Activated gamma-delta T cell (primary cell): ENCODE measurements around the gene HAPSTR1.

Experiments used
- DNase-seq: peaks from one replicate; lab custom pipeline; 2025; lab: John Stamatoyannopoulos, UW

HAPSTR1 gene

DNA sequence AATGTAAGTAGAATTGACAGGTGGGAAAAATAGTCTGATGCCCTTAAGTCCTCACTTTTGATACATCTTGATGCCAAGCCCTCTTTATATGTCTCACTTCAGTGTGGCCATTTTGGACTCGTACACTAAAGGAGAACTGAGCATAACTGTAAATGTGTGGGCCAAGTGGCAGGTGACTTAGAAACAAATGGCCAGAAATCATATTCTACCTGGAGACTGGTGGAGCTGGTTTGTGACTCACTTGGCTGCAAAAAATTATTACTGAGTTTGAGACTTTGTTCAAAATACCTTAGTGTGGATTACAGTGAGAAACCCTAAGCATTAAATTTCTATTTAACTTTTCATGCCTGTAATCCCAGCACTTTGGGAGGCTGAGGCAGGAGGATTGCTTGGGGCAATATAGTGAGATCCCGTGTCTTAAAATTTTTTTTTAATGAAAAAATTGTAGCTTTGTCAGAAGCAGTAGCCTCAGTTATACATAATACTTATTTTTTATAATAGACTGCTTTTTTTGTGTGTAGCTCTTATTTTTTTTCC is 5.0 kb downstream of the HAPSTR1 start:
- DNase-seq, result no peak

DNA sequence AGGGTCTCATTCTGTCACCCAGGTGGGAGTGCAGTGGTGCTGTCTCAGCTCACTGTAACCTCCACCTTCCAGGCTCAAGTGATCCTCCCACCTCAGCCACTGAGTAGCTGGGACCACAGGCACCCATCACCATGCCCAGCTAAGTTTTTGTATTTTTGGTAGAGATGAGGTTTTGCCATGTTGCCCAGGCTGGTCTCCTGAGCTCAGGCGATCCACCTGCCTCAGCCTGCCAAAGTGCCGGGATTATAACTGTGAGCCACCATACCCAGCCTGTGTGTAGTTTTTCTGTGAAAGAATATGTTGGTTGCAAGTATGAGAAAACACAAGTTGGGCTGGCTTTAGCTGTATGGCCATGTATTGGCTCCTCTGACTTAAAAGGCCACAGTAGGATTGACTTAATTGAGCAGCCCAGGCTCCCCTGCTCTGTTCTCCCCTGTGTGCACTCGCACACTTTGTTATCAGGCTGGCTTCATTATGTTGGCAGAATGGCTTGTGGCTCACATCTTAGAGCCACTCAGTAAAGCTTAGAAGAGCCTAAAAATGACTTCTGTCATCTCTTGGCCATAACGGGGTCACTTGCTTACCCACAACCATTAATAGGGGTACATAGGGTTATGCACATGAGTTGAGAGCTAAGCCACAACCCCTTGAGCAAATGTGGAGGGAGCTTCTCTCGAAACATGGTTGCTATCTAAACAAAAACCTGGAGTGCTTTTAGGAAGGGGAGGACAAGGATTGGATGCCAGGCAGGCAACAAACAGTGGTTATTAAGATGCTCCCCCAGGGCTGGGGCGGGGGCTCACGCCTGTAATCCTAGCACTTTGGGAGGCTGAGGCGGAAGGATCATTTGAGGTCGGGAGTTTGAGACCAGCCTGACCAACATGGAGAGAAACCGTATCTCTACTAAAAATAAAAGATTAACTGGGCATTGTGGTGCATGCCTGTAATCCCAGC is 6.1 kb downstream of the HAPSTR1 start:
- DNase-seq, result no peak

DNA sequence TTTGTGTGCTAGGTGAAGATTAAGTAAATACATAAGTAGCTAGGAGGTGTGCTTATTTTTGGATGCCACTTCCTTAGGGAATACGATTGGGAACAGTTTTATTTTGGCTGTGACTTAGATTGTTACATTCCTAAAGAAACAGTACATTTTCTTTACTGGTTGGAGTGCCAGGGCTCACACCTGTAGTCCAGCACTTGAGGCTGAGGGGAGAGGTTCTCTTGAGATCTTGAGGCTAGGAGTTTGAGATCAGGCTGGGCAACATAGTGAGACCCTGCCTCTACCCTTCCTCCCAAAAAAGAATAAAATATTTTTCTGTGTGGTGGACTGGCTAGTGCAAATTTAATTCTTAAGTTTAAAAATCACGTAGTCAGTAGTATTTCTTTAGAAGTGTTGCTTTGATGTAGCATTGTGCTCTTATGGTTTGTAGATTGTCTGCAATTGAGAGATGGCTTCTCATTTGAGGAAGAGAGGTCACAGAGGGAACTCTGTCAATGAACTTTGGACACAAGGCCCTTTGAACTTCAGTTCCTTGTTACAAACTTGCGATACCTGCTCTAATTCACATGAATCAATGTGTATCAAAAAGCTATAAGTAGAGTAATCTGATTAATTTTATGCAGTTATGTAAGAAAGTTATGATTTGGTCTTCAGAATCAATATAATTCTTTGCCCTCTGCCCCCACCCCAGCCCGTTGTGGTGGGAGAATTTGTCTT is 7.1 kb downstream of the HAPSTR1 start:
- no peak for DNase-seq

DNA sequence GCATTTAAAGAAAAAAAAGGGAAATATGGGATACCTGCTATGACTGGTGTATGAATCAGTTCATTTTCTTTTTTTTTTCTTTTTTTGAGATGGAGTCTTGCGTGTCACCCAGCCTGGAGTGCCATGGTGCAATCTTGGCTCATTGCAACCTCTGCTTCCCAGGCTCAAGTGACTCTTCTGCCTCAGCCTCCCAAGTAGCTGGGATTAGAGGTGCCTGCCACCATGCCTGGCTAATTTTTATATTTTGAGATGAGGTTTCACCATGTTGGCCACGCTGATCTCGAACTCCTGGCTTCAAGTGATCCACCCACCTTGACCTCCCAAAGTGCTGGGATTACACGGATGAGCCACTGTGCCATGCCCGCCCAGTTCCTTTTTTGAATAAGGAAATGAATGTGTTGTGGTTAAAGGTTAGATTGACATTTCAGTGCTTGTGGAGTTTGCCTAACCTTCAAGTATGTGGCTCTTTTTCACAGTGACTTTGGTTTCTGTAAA is 7.7 kb downstream of the HAPSTR1 start:
- DNase-seq, result no peak

DNA sequence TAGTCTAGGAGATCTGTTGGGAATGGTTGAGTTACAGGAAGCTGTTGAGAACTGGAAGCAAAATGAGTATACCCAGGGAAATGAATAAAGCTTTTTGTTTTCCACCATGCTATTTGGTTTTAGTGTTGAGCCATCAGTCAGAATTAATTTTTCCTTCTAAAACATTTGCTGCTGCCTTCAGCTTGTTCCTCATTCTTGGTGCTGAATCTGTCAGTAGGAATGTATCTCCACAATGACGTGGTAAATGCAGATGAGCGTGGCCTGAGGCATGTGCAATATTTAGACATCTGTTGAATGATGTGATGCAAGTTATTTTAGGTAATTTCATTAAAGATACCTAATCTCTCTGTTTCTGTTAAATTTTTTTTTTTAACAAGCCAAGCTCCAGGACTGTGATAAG is 10.9 kb downstream of the HAPSTR1 start:
- DNase-seq, result no peak

DNA sequence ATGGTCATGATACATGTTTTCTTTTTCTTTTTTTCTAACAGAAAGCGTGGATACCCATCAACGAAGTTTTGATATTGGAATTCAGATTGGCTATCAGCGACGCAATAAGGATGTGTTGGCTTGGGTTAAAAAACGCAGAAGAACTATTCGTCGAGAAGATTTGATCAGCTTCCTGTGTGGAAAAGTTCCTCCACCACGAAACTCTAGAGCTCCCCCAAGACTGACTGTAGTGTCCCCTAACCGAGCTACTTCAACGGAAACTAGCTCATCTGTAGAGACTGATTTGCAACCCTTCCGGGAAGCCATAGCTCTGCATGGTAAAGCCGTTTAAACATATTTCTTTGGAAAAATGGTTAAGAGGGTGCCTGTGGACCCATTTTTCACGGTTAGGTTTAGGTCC is 11.5 kb downstream of the HAPSTR1 start:
- DNase-seq, result no peak

DNA sequence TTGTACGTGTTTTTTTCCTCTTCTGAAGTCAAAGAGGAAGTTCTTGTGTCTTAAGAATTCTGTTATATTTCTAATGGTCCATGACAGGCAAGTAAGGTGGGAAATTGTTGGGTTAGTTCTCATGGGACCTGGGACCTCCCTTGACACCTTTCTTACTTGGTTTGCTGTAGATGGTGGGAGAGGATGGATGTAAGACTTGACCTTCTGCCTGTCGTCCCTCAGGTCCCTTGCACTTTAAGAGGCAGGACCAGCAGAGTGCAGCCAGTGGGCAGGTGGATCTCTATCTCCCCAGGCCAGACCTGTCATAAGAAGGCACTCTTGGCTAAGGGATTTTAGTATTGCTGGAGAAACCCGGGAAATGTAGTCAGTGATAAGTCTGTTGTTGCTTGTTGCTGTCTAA is 12.1 kb downstream of the HAPSTR1 start:
- DNase-seq, result no peak

DNA sequence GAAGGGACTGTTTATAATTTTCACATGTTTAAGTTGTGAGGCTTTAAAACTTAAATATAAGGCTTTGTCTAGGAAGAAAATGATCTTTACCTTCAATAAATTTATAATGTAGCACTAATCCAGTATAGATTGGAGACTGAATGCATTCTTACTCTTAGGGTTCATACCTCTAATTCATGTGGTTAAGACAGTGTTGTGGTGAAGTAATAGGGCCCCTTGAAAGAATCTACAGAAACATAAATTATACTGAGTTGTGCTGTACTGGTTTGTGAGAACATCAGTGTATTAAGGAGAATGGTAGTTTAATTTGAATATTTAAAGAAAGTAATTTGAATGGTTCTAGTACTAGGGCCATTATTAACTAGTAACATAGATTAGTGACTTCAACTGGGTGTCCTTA is 13.7 kb downstream of the HAPSTR1 start:
- no peak for DNase-seq

DNA sequence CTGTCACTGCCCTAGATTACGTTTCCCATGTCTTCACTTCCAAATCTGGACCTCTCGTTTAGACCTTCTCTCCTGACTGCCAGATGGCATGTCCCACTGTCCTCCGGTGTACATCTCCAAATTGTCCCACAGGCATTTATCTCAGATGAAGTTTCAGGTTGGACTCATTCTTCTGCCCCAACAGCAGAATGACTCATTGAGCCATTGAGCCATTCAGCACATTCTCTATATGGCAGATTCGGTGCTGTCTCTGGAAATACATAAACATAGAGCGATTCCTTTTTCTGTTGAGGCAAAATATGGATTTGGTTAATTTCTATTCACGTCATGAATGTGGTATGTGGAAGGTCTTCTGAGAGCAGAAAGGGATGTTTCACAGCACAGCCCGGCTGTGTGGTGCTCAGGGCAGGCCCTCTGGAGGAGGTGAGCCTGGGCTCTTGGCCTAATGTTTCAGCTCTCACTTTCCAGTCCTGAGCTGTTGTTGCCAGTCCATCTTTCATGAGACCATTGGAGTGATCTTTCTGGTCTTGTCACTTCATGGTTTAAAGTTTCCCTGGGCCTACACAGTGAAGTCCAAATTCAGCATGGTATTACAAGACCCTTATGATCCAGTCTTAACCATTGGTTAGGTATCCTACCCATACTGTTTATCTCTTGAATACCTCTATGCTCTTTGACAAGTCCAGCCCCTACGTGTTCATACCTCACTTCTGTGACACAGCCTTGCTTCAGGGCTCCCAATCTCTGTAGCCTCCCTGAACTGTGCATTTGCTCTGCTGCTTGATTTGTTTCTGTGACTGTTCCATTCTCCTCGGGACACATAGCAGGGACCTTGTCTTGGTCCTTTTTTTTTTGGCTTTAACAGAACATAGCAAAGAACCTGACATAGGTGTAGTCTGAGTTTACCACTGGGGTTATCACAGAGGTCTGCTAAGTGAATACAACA is 15.9 kb downstream of the HAPSTR1 start:
- no peak for DNase-seq

DNA sequence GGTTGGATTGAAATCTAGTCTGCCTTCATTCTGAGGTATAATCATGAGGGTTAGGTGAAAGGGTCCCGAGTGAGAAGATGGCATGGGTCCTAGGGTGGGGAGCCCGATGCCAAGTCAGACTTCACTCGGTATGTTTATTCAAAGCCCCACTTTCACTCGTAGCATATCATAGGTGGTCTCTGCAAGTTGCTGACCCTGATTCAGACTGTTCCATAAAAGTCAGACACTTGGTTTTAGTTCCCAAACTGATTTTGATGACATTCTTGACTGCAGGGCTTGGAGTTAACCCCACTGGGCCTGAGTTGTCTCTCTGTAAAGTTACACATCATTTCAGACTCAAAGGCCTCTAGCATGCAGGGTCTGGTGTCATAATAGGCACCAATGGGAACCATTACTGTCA is 17.8 kb downstream of the HAPSTR1 start:
- DNase-seq, result no peak

DNA sequence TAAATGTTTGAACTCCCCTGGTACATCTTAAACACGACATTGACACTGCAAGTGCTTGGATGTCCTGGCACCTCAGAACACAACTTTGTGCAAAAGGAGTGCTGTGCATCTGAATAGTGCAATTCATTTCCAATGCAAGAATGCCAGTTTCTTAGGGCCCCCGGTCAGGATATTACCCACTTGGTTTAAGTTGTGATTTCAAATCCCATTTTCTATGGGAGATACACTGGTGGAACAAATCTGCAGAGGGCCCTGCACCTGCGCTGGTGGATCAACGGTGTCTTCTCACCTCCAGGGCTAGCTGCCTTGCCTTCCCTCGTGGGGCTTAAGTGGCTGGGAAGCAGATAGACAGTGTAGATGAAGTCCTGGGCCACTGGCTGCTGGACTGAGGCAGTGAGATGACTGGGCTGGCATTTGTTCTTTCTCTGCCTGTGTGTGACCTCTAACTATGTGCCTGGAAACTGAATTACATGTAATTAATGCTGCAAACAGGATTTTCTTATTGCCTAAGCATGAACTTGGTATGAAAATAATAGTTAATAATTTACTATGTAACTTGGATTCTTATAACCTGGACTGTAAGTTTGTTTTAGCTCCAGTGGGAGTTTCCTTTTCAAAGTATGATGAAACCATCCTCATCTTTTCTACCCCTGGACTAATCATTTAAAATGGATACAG is 20.9 kb downstream of the HAPSTR1 start:
- DNase-seq, result no peak

DNA sequence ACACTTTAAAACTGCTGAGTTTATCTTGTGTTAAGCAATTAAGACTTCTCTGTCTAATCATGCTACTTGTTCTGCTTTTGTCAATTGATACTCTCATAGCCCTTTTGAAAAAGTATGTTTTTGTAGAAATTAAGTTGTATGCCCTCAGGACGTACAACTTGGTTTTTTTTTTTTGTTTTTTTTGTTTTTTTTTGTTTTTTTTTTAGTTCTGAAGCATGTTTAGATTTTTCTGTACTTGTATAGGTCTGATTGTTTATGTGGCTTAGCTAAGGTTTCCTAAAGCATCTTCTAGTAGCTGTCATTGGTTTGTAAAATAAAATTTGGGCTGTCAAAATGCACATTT is 21.4 kb downstream of the HAPSTR1 start:
- DNase-seq, result no peak

DNA sequence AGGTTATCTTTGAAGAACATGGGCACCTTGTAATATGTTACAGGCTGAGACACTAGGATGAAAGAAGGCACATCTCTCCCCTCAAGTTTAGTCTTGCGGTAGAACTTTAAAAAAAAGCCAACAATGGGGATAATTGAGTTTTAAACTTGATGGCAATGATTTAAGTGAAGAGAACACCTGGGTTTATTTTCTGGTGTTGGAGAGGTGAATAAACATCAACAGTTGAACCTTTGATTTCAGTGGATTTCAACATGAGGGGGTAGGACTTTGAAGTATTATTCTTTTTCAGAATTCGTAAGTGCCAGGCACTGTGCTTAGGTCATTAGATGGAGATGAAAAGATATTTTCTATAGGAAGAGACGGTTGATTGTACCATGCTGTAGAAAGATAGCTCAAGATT is 22.3 kb downstream of the HAPSTR1 start:
- DNase-seq, result no peak

DNA sequence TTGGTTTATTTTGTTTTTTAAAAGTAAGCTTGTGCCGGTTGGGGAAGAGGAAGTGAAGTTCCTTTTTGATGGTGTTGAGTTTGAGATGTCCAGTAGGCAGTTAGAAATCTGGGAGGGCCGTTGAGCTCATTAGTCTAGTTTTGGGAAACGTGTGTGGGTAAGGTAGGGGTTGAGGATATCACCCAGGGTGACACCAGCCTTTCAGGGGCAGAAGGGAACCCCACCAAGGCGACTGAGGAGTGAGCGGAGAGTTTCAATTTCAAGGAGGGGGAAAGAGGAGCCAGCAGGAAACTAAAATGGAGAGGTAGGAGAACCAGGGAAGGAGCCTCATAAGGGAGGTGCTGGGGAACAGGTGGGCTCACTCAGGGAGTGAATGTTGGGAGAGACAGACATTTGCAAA is 22.7 kb downstream of the HAPSTR1 start:
- DNase-seq, result no peak

DNA sequence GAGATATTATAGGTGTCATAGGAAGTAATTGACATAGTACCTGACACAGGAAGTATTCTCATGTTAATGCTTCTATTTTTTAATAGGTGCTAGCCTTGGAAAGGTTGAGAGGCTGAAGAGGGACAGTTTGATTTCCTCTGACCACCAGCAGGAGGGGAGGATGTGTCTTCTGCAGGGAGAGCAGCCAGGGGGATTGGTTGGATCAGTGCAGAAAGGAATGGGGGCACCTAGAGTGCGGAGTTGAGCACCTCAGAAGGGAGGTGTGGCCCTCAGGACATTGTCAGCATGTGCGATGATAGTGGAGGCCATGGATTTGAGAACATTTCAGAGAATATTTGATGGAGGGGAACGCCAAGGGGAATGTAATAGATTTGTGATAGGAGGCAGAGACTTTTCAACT is 23.4 kb downstream of the HAPSTR1 start:
- DNase-seq, result no peak

DNA sequence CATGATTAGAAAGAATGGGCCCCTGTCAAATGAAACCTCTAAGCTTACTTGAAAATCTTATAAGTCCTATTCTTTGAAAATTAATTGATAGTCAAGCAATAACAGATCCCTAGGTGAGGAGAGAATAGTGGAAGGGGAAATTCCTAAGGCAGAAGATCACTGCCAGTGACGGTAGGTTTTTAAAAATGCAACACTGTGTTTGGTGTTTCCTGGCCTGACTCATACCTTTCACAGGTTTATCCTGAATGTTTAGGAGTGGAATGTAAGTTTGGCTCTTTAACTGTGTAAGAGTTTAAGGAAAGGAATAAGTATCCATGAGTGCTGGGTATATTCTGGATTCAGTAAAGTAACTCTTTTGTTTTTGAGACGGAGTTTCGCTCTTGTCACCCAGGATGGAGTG is 23.8 kb downstream of the HAPSTR1 start:
- no peak for DNase-seq

DNA sequence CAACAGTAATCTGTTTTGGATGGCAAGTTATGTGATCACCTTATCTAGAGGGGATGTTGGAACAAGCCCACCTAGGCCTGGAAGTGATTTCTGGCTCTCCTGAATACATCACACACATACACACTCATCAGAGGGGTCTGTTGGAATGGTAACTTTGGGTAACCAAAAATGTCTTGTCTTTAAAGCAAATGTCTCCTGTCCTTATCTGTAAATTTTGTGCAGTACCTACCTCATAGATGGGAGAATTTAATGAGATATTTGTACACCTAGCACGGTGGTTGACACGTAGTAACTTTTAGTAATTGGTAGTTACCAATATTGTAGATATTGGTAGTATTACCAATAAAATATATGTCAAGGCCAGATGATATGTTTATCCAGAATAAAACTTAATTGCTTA is 24.7 kb downstream of the HAPSTR1 start:
- no peak for DNase-seq

DNA sequence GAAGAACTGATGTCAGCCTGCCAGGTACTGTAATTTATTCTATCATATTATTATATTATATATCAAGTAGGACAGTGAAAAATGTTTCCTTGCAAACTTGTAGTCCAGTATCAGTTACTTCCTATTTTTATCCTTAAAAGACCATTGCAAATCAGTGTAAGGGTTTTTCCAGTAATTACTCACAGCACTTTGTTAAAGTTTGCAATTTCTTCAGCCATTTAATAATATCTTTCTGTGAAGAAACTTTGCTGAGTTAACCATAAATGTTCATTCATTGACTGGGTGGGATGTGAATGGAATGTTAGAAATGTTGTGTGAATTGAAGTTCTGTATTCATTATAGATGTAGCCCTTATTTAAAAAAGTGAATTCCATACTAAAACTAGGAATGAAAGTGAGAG is 26.7 kb downstream of the HAPSTR1 start:
- no peak for DNase-seq

DNA sequence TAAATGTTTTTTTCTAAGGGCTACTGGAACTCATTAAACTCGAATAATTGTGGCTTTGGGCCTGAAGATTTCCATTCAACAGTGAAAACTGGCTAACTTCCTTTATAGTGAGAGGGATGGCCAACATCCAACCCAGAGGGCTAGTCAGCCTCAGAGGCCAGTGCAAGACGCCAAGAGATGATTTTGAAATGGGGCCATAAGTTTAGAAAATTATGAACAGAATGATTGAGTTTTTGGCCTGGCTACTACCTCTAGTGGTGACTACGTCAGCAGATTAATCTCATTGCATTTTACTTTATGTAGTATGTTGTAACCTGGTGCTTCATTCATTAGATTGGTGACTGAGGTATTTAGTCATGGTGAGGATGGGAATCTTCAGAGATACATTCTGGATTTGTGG is 28.4 kb downstream of the HAPSTR1 start:
- DNase-seq, result no peak

DNA sequence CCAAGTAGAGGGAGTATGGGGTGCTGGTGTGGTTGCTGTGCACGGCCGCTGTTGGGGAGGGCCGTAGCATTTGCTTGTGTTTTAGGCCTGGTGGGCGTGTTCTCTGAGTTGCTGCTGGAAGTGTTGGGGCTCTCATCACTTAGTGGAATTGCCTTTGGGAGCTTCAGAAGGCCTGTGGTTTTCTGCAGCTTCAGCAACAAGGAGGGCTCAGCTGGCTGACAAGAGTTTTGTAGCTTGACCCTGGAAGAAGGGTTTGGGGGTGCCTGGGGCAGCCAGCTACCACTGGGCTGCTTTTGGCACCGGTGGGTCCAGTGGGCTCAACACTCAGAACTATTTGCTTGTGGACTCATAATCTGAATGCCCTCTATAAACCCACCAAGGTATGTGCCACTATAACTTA is 30.9 kb downstream of the HAPSTR1 start:
- no peak for DNase-seq

DNA sequence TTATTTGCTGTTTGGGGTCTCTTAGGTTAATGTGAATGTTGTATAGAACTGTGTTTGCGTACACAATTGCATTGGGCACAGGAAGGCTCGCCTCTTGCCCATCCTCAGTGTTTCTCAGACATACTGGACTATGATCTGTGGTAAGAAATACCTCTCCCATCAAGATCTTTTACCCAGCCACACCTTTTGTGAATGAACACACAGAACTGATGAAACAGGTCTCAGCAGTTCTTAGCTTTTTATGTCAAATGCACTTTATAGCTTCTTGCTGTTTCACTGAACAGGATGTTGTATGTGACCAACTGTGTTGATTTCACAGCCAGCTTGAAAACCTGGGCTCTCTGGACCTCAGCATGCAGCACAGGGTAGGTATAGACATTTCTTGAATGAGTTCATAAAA is 31.5 kb downstream of the HAPSTR1 start:
- no peak for DNase-seq
